GM23338 (cell line): ENCODE results near the gene NHLH2. TPM values are rescaled to one million over a fixed set of nuclear protein-coding genes. Genes with fewer than 3 reads are reported as not detected.
A peak's percentile ranks its signal among the peaks of the same experiment; 100 is the strongest.

Experiments used
- ATAC-seq: fragments of 200-7000 bp; cut with Tn5 transposase; 3 replicates; pipeline ENCODE4 v1.9.1; 2020
- DNase-seq: peaks from one replicate; pipeline ENCODE4 v3.0.0-alpha.2; 2015; ENCODE audit warnings: low spot score
- H2AFZ ChIP-seq: fragments of 200-600 bp; sonication (generic); 2 replicates; pipeline ENCODE4 v1.8.0; 2016; ENCODE audit warnings: antibody characterized with exemption, mild to moderate bottlenecking, moderate library complexity
- H3F3A ChIP-seq: fragments of 200-600 bp; sonication (generic); replicated peaks from 2 replicates; pipeline ENCODE4 v1.8.0; 2017; ENCODE audit warnings: antibody characterized with exemption, mixed run types, low read depth
- H3K27ac ChIP-seq: fragments of 200-600 bp; sonication (generic); 2 replicates; pipeline ENCODE4 v1.6.1; 2016; ENCODE audit warnings: low read depth
- H3K27me3 ChIP-seq: fragments of 200-600 bp; sonication (generic); 2 replicates; pipeline ENCODE4 v1.8.0; 2016; ENCODE audit warnings: mild to moderate bottlenecking, mixed run types, moderate library complexity; ENCODE audit not compliant: insufficient read depth
- H3K36me3 ChIP-seq: fragments of 200-600 bp; sonication (generic); 2 replicates; pipeline ENCODE4 v1.8.0; 2016; ENCODE audit warnings: mild to moderate bottlenecking; ENCODE audit not compliant: insufficient read depth
- H3K4me1 ChIP-seq: fragments of 200-600 bp; sonication (generic); 2 replicates; pipeline ENCODE4 v1.8.0; 2016; ENCODE audit warnings: mild to moderate bottlenecking, moderate library complexity; ENCODE audit not compliant: insufficient read depth
- H3K4me2 ChIP-seq: fragments of 200-600 bp; sonication (generic); 2 replicates; pipeline ENCODE4 v1.7.1; 2017; ENCODE audit warnings: mixed run types
- H3K4me3 ChIP-seq: fragments of 200-600 bp; sonication (generic); 2 replicates; pipeline ENCODE4 v1.6.1; 2016; ENCODE audit warnings: mixed run types
- H3K79me2 ChIP-seq: fragments of 200-600 bp; sonication (generic); replicated peaks from 2 replicates; pipeline ENCODE4 v1.8.0; 2017; ENCODE audit warnings: mild to moderate bottlenecking; ENCODE audit not compliant: insufficient read depth
- H3K9me2 ChIP-seq: fragments of 200-600 bp; sonication (generic); 2 replicates; pipeline ENCODE4 v1.8.0; 2017; ENCODE audit not compliant: insufficient read depth
- H4K20me1 ChIP-seq: fragments of 200-600 bp; sonication (generic); replicated peaks from 2 replicates; pipeline ENCODE4 v1.8.0; 2017; ENCODE audit warnings: mild to moderate bottlenecking; ENCODE audit not compliant: insufficient read depth
- H3K27ac Mint-ChIP-seq: 2 replicates; pipeline ENCODE4 v1.8.0; 2020; ENCODE audit warnings: inconsistent platforms, mild to moderate bottlenecking, moderate library complexity, mixed read lengths
- H3K27me3 Mint-ChIP-seq: 3 replicates; pipeline ENCODE4 v1.8.0; 2022; ENCODE audit warnings: low read depth, mild to moderate bottlenecking, moderate library complexity, mixed read lengths, inconsistent platforms; ENCODE audit not compliant: insufficient read depth, poor library complexity
- H3K36me3 Mint-ChIP-seq: 3 replicates; pipeline ENCODE4 v1.8.0; 2021; ENCODE audit warnings: low read depth, mild to moderate bottlenecking, inconsistent platforms, moderate library complexity, mixed read lengths
- H3K4me1 Mint-ChIP-seq: 3 replicates; pipeline ENCODE4 v1.8.0; 2020; ENCODE audit warnings: mild to moderate bottlenecking, inconsistent platforms, mixed read lengths
- H3K4me3 Mint-ChIP-seq: 3 replicates; pipeline ENCODE4 v1.8.0; 2021; ENCODE audit warnings: moderate library complexity, mild to moderate bottlenecking, inconsistent platforms, mixed read lengths
- H3K9me3 Mint-ChIP-seq: 3 replicates; pipeline ENCODE4 v1.8.0; 2020; ENCODE audit warnings: moderate library complexity, mild to moderate bottlenecking, inconsistent platforms, mixed read lengths
- CREB1 ChIP-seq: fragments of 250-450 bp; sonication (Bioruptor Pico); IDR thresholded peaks from 2 replicates; pipeline ENCODE4 v1.5.0; 2020; ENCODE audit warnings: low read depth, mild to moderate bottlenecking, moderate library complexity
- EZH2 ChIP-seq: fragments of 200-600 bp; sonication (generic); IDR thresholded peaks from one replicate; pipeline ENCODE4 v1.8.0; 2017; ENCODE audit warnings: antibody characterized with exemption, mild to moderate bottlenecking, low read depth; ENCODE audit not compliant: unreplicated experiment
- JUNB ChIP-seq: IDR thresholded peaks from one replicate; pipeline ENCODE4 v1.6.1; 2016; ENCODE audit warnings: antibody characterized with exemption; ENCODE audit not compliant: unreplicated experiment
- NANOG ChIP-seq: IDR thresholded peaks from 2 replicates; pipeline ENCODE4 v1.6.1; 2016; ENCODE audit warnings: antibody characterized with exemption, borderline replicate concordance
- STAT1 ChIP-seq: IDR thresholded peaks from one replicate; pipeline ENCODE4 v1.6.1; 2016; ENCODE audit warnings: antibody characterized with exemption; ENCODE audit not compliant: unreplicated experiment
- ZNF331 ChIP-seq: fragments of 250-450 bp; sonication (Bioruptor Pico); IDR thresholded peaks from 2 replicates; pipeline ENCODE4 v1.5.0; 2020; ENCODE audit warnings: low read depth, mild to moderate bottlenecking, moderate library complexity
- polyA plus RNA-seq: library from polyadenylated mRNA; unstranded; fragments of >200 nt; fragmentation: Nextera tagmentation; extraction: Ambion mirVana; gene quantifications from 2 replicates; pipeline ENCODE4 v1.2.1, GENCODE V29; 2016
- total RNA-seq: library from RNA; depleted of rRNA; stranded (reverse); fragments of >200 nt; shearing (Covaris generic); gene quantifications from 2 replicates; pipeline ENCODE4 v1.2.3, GENCODE V29; 2014
- TF ChIP-seq, protein P1 (sequence below), 2 experiments: fragments of 200-600 bp in 1 of 2; sonication (generic) in 1 of 2; conservative IDR thresholded peaks; 2 replicates each; pipeline versions ENCODE4 v1.5.1 to v1.6.1; 2016 to 2017; ENCODE audit warnings: antibody characterized with exemption in 2 of 2, low read depth in 2 of 2, mild to moderate bottlenecking in 2 of 2, moderate library complexity in 1 of 2

The NHLH2 gene
- total and polyA plus RNA-seq, 2 experiments from 2014 or later: 1.7 to 1.9 TPM

DNA sequence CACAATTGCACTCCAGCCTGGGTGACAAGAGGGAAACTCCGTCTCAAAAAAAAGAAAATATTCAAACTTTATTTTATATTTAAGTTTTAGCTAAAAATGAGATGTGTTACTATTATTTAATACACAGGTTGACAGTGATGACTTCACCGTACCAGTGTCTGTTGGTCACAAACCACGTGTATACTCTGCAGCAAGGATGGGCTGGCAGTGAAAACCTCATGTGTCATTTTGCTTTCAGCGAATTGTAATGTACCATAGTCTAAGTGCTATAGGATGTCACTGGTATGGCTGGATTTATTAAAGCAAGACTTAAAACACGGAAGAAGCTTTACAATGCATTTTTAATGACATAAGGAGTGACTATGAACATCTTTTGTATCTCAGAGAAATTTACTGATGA lies 28.1 kb upstream of the NHLH2 start:
- no peak for DNase-seq

DNA sequence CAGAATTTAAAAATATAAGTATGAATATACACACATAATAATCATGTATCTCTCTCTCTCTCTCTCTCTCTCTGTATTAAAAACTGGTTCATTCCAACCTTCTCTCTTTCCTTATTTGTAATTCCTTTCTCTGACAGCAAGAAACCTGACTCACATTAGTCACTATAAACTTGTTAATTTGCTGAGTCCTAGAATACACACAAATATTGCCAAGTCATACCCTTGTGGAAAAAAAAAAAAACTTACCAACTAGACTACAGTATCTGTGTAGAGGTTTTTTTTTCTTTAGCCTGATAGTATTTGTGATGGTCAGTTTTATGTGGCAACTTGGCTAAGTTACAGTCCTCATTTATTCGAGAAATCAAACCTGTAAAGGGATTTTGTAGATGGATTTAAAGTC lies 26.3 kb upstream of the NHLH2 start:
- Histone ChIP-seq H3K79me2 (no peaks in the 10 kb centered on the region), H2AFZ (no peak overlapping the region), H3K27me3 (no peaks in the 10 kb centered on the region), H3K4me1 (no peaks in the 10 kb centered on the region), H3F3A (no peaks in the 10 kb centered on the region), H3K36me3 (no peaks in the 10 kb centered on the region), H3K9me2 (no peaks in the 10 kb centered on the region), H3K27ac (no peak overlapping the region), H3K4me2 (no peak overlapping the region), H4K20me1 (no peaks in the 10 kb centered on the region), H3K4me3 (no peak overlapping the region)
- H3K27ac Mint-ChIP-seq: peak overlapping the region; percentile 3; the same call in 1 of the 2 replicates
- no peaks in the 10 kb centered on the region for H3K36me3 Mint-ChIP-seq
- no peak overlapping the region for H3K4me3 Mint-ChIP-seq
- no peak for DNase-seq
- H3K27me3 Mint-ChIP-seq: peaks cover 8% of the 10 kb centered on the region
- no peaks in the 10 kb centered on the region for H3K4me1 Mint-ChIP-seq
- no peaks in the 10 kb centered on the region for H3K9me3 Mint-ChIP-seq
- no peak for ATAC-seq
- TF ChIP-seq ZNF331 (CRISPR knock-in tag) (no peak), CREB1 (CRISPR knock-in tag) (no peak), STAT1 (no peak), EZH2 (no peak), NANOG (no peak)
- TF ChIP-seq, protein P1, sequence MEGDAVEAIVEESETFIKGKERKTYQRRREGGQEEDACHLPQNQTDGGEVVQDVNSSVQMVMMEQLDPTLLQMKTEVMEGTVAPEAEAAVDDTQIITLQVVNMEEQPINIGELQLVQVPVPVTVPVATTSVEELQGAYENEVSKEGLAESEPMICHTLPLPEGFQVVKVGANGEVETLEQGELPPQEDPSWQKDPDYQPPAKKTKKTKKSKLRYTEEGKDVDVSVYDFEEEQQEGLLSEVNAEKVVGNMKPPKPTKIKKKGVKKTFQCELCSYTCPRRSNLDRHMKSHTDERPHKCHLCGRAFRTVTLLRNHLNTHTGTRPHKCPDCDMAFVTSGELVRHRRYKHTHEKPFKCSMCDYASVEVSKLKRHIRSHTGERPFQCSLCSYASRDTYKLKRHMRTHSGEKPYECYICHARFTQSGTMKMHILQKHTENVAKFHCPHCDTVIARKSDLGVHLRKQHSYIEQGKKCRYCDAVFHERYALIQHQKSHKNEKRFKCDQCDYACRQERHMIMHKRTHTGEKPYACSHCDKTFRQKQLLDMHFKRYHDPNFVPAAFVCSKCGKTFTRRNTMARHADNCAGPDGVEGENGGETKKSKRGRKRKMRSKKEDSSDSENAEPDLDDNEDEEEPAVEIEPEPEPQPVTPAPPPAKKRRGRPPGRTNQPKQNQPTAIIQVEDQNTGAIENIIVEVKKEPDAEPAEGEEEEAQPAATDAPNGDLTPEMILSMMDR (conservative IDR thresholded peaks at IDR 0.05; ENCODE audit: low read depth in 2 of 2): no peak

More for the DNA sequence above, 28.1 kb upstream of the NHLH2 start:
- TF ChIP-seq ZNF331 (CRISPR knock-in tag) (no peak), JUNB (no peak), STAT1 (no peak)
- TF ChIP-seq, protein P1 (conservative IDR thresholded peaks at IDR 0.05; ENCODE audit: low read depth in 2 of 2): no peak
- Histone ChIP-seq H3K9me2 (no peaks in the 10 kb centered on the region), H3K4me2 (no peak overlapping the region), H4K20me1 (no peaks in the 10 kb centered on the region), H3K36me3 (no peaks in the 10 kb centered on the region), H3K4me1 (no peaks in the 10 kb centered on the region), H3F3A (no peaks in the 10 kb centered on the region), H3K27ac (no peak overlapping the region), H3K4me3 (no peak overlapping the region), H2AFZ (no peak overlapping the region), H3K27me3 (no peaks in the 10 kb centered on the region), H3K79me2 (no peaks in the 10 kb centered on the region)
- H3K27ac Mint-ChIP-seq: no peak overlapping the region
- H3K9me3 Mint-ChIP-seq: no peaks in the 10 kb centered on the region
- ATAC-seq: no peak
- no peaks in the 10 kb centered on the region for H3K36me3 Mint-ChIP-seq
- H3K4me3 Mint-ChIP-seq: no peak overlapping the region
- H3K27me3 Mint-ChIP-seq: peaks cover 3% of the 10 kb centered on the region
- no peaks in the 10 kb centered on the region for H3K4me1 Mint-ChIP-seq
